Endothelial cell of umbilical vein (primary cell): ENCODE data around the gene LARGE1. TPM values are rescaled to one million over a fixed set of nuclear protein-coding genes. Genes with fewer than 3 reads are reported as not detected.

Source experiments
- BruUV-seq: library from RNA; stranded (reverse); fragments of 400-500 nt; replicated peaks from 2 replicates; lab custom pipeline; 2021; lab: Mats Ljungman, UMichigan
- CTCF ChIA-PET: fragments of 300-600, 350-600 bp; sonication (Branson Sonifier 250); formaldehyde crosslinking; loops from one replicate; lab custom pipeline; 2021; ENCODE audit warnings: antibody characterized with exemption, inconsistent platforms; lab: Charles Lee
- POLR2A ChIA-PET: fragments of 300-600, 350-600 bp; sonication (Branson Sonifier 250); formaldehyde crosslinking; loops from one replicate; lab custom pipeline; 2021; ENCODE audit warnings: antibody characterized with exemption, inconsistent platforms; lab: Charles Lee
- DNase-seq: peaks from one replicate; pipeline ENCODE4 v3.0.0-alpha.2; 2011; ENCODE audit warnings: low read depth, low spot score
- FAIRE-seq: peaks from 2 replicates; lab custom pipeline; 2011; peaks lifted over from hg19 to GRCh38; lab: Jason Lieb, UNC
- H2AFZ ChIP-seq: 2 replicates; pipeline ENCODE4 v1.6.0; 2012; ENCODE audit warnings: low read depth, low read length, control low read depth, inconsistent platforms
- H3K27ac ChIP-seq: 2 replicates; pipeline ENCODE4 v1.5.1; 2011; ENCODE audit warnings: low read depth, mild to moderate bottlenecking, control low read depth, low read length, moderate library complexity; ENCODE audit not compliant: insufficient read depth
- H3K27me3 ChIP-seq, 2 experiments: 2 replicates each; pipeline versions ENCODE4 v1.6.0 to v1.6.1; 2011; ENCODE audit warnings: low read length in 2 of 2, mixed read lengths in 1 of 2; ENCODE audit not compliant: control insufficient read depth in 2 of 2, insufficient read depth in 2 of 2
- H3K36me3 ChIP-seq, 2 experiments: 2 replicates in 1 of 2; 3 replicates in 1 of 2; pipeline ENCODE4 v1.5.1; 2011; ENCODE audit warnings: low read length in 2 of 2, mild to moderate bottlenecking in 1 of 2, moderate library complexity in 1 of 2; ENCODE audit not compliant: control insufficient read depth in 2 of 2, insufficient read depth in 2 of 2; ENCODE audit errors: extremely low read depth in 1 of 2
- H3K4me1 ChIP-seq: 3 replicates; pipeline ENCODE4 v1.5.1; 2011; ENCODE audit warnings: mild to moderate bottlenecking, low read length; ENCODE audit not compliant: control insufficient read depth, insufficient read depth; ENCODE audit errors: extremely low read depth
- H3K4me2 ChIP-seq: 2 replicates; pipeline ENCODE4 v1.6.1; 2011; ENCODE audit warnings: low read length, control low read depth, mixed read lengths; ENCODE audit not compliant: insufficient read depth
- H3K4me3 ChIP-seq, 3 experiments: fragments of 200-600 bp in 1 of 3; sonication (generic), shearing (Covaris generic) in 1 of 3; replicated peaks in 1 of 3; 2 replicates each; pipeline ENCODE4 v1.5.1; 2011 to 2016; ENCODE audit warnings: control low read depth in 3 of 3, low read length in 3 of 3, mild to moderate bottlenecking in 2 of 3, inconsistent platforms in 1 of 3, low read depth in 1 of 3, moderate library complexity in 1 of 3; ENCODE audit not compliant: insufficient read depth in 1 of 3
- H3K79me2 ChIP-seq: 2 replicates; pipeline ENCODE4 v1.6.0; 2012; ENCODE audit warnings: low read length, inconsistent platforms; ENCODE audit not compliant: control insufficient read depth, insufficient read depth
- H3K9ac ChIP-seq: replicated peaks from 2 replicates; pipeline ENCODE3; 2011; ENCODE audit warnings: low read length, control low read depth; ENCODE audit not compliant: insufficient read depth; ENCODE audit errors: extremely low read depth
- H3K9me1 ChIP-seq: replicated peaks from 3 replicates; pipeline ENCODE4 v1.6.0; 2011; ENCODE audit warnings: mild to moderate bottlenecking, low read length; ENCODE audit not compliant: control insufficient read depth, insufficient read depth; ENCODE audit errors: extremely low read depth
- H3K9me3 ChIP-seq: replicated peaks from 2 replicates; pipeline ENCODE4 v1.5.1; 2012; ENCODE audit warnings: low read length, inconsistent platforms; ENCODE audit not compliant: control insufficient read depth, insufficient read depth
- H4K20me1 ChIP-seq: replicated peaks from 2 replicates; pipeline ENCODE3; 2011; ENCODE audit warnings: mild to moderate bottlenecking, low read length; ENCODE audit not compliant: control insufficient read depth, insufficient read depth; ENCODE audit errors: extremely low read depth
- EZH2 ChIP-seq: IDR thresholded peaks from 2 replicates; pipeline ENCODE4 v1.6.1; 2012; ENCODE audit warnings: borderline replicate concordance, low read depth, mild to moderate bottlenecking, moderate library complexity, low read length, inconsistent platforms; ENCODE audit not compliant: severe bottlenecking
- FOS ChIP-seq: IDR thresholded peaks from 2 replicates; pipeline ENCODE4 v1.6.1; 2011; ENCODE audit warnings: mild to moderate bottlenecking, low read length, moderate library complexity, borderline replicate concordance; ENCODE audit not compliant: insufficient read depth
- GATA2 ChIP-seq: IDR thresholded peaks from 2 replicates; pipeline ENCODE4 v1.7.0; 2011; ENCODE audit warnings: low read depth, mild to moderate bottlenecking, moderate library complexity, mixed read lengths, low read length; ENCODE audit not compliant: insufficient read length, insufficient read depth
- JUN ChIP-seq: IDR thresholded peaks from 2 replicates; pipeline ENCODE4 v1.6.1; 2011; ENCODE audit warnings: borderline replicate concordance, low read depth; ENCODE audit not compliant: insufficient read length, insufficient read depth
- MAX ChIP-seq: IDR thresholded peaks from 2 replicates; pipeline ENCODE4 v1.6.1; 2011; ENCODE audit not compliant: insufficient read depth, insufficient read length
- MYC ChIP-seq: IDR thresholded peaks from one replicate; pipeline ENCODE4 v1.6.1; 2011; ENCODE audit warnings: mild to moderate bottlenecking, low read depth, low read length
- POLR2A ChIP-seq: IDR thresholded peaks from 2 replicates; pipeline ENCODE4 v1.6.1; 2012; ENCODE audit warnings: low read depth, mild to moderate bottlenecking, control low read depth, low read length
- POLR2AphosphoS5 ChIP-seq: IDR thresholded peaks from 2 replicates; pipeline ENCODE4 v1.6.1; 2012; ENCODE audit warnings: low read depth, mild to moderate bottlenecking, control low read depth, low read length, moderate library complexity; ENCODE audit not compliant: insufficient read depth
- dilution Hi-C: fragments of 300-500 bp; cut with MboI; formaldehyde crosslinking; loops from one replicate; pipeline ENCODE4 v1.15.0; 2019; ENCODE audit warnings: low sequenced_read_pairs; ENCODE audit not compliant: extremely low pct_ligation_motif_present
- intact Hi-C: fragments of 100-400 bp; cut with micrococcal nuclease; formaldehyde crosslinking; loops from one replicate; pipeline ENCODE4 v1.10.0; 2022
- polyA plus RNA-seq, 4 experiments: library from polyadenylated mRNA; depleted of rRNA in 3 of 4; stranded (reverse) in 3 of 4; unstranded in 1 of 4; fragments of >200 nt; gene quantifications; 2 replicates each; pipeline versions ENCODE4 v1.2.1 to v1.2.3, GENCODE V29; 2011 to 2012; ENCODE audit warnings: missing spikeins in 1 of 4
- total RNA-seq: library from RNA; stranded (reverse); gene quantifications from 2 replicates; pipeline ENCODE4 v1.2.3, GENCODE V29; 2021
- TF ChIP-seq, protein P1 (sequence below), 2 donors: IDR thresholded peaks; 1 replicate in 1 of 2; 2 replicates in 1 of 2; pipeline ENCODE4 v1.5.1; 2011; ENCODE audit warnings: low read length in 2 of 2, mild to moderate bottlenecking in 2 of 2, moderate library complexity in 2 of 2, control low read depth in 1 of 2, inconsistent platforms in 1 of 2, low read depth in 1 of 2; ENCODE audit not compliant: insufficient read depth in 1 of 2; ENCODE audit errors: extremely low read depth in 1 of 2

Gene LARGE1
- total and polyA plus RNA-seq, 2 donors (not counting 3 experiments of a cell fraction or from before 2014, with no cell fraction given), result 0.95 to 4.4 TPM

- H3K9me1 ChIP-seq, result no peaks in the 10 kb centered on the region
- no TSS peak for BruUV-seq
Observed at GRCh38 chr22:33275073-33275443, 645.2 kb downstream of the LARGE1 start.

More at GRCh38 chr22:33275073-33275443, 645.2 kb downstream of the LARGE1 start:
- CTCF ChIA-PET, result no interaction called here
- Histone ChIP-seq H2AFZ (no peak overlapping the region), H3K4me3 (no peak overlapping the region), H3K4me2 (no peak overlapping the region), H3K27ac (no peak overlapping the region), H3K79me2 (no peaks in the 10 kb centered on the region), H3K9ac (no peak overlapping the region), H3K9me3 (peaks cover 12% of the 10 kb centered on the region), H3K36me3 (no peaks in the 10 kb centered on the region), H3K4me1 (no peaks in the 10 kb centered on the region), H4K20me1 (no peaks in the 10 kb centered on the region), H3K27me3 (no peaks in the 10 kb centered on the region)
- POLR2A ChIA-PET, result no interaction called here
- no peak for DNase-seq
- no peak for FAIRE-seq
- intact Hi-C loops (no loop called here), dilution Hi-C loops (no loop called here)
- TF ChIP-seq POLR2AphosphoS5 (no peak), POLR2A (no peak), FOS (no peak), MYC (no peak), MAX (no peak), JUN (no peak), GATA2 (no peak), EZH2 (no peak)
- TF ChIP-seq, protein P1, sequence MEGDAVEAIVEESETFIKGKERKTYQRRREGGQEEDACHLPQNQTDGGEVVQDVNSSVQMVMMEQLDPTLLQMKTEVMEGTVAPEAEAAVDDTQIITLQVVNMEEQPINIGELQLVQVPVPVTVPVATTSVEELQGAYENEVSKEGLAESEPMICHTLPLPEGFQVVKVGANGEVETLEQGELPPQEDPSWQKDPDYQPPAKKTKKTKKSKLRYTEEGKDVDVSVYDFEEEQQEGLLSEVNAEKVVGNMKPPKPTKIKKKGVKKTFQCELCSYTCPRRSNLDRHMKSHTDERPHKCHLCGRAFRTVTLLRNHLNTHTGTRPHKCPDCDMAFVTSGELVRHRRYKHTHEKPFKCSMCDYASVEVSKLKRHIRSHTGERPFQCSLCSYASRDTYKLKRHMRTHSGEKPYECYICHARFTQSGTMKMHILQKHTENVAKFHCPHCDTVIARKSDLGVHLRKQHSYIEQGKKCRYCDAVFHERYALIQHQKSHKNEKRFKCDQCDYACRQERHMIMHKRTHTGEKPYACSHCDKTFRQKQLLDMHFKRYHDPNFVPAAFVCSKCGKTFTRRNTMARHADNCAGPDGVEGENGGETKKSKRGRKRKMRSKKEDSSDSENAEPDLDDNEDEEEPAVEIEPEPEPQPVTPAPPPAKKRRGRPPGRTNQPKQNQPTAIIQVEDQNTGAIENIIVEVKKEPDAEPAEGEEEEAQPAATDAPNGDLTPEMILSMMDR (IDR thresholded peaks at IDR 0.05; ENCODE audit: extremely low read depth in 1 of 2, insufficient read depth in 1 of 2, low read depth in 1 of 2, low read length in 2 of 2), result no peak
